Caco-2 (cell line): ENCODE data around the gene WHAMM. TPM values are rescaled to one million over a fixed set of nuclear protein-coding genes. Genes with fewer than 3 reads are reported as not detected.

Source experiments
- BruUV-seq: library from RNA; stranded (reverse); fragments of 400-500 nt; replicated peaks from 2 replicates; lab custom pipeline; 2021; lab: Mats Ljungman, UMichigan
- CTCF ChIA-PET: fragments of 300-600 bp; sonication (Branson Sonifier 250); formaldehyde crosslinking; loops from one replicate; lab custom pipeline; 2022; ENCODE audit warnings: antibody characterized with exemption; lab: Charles Lee
- POLR2A ChIA-PET: fragments of 300-600 bp; sonication (Branson Sonifier 250); formaldehyde crosslinking; loops from one replicate; lab custom pipeline; 2022; ENCODE audit warnings: antibody characterized with exemption; lab: Charles Lee
- DNase-seq, 2 experiments: peaks; one replicate each; pipeline versions ENCODE4 v3.0.0 to v3.0.0-alpha.2; 2020 to 2022
- H3K27me3 ChIP-seq: replicated peaks from 2 replicates; pipeline ENCODE4 v1.6.0; 2011; ENCODE audit warnings: low read length; ENCODE audit not compliant: control insufficient read depth, insufficient read depth
- H3K36me3 ChIP-seq: 2 replicates; pipeline ENCODE4 v1.5.1; 2011; ENCODE audit warnings: low read length; ENCODE audit not compliant: control insufficient read depth, insufficient read depth
- H3K4me1 ChIP-seq: fragments of 250-450 bp; sonication (Bioruptor Pico); 2 replicates; pipeline ENCODE4 v1.5.1; 2020; ENCODE audit warnings: mild to moderate bottlenecking
- H3K4me3 ChIP-seq: 2 replicates; pipeline ENCODE4 v1.5.1; 2011; ENCODE audit warnings: low read depth, mild to moderate bottlenecking, control low read depth, low read length
- H3K9me3 ChIP-seq: fragments of 250-450 bp; sonication (Bioruptor Pico); 2 replicates; pipeline ENCODE4 v1.5.1; 2020; ENCODE audit warnings: mild to moderate bottlenecking, moderate library complexity
- H3K27ac Mint-ChIP-seq: one replicate; pipeline ENCODE4 v1.8.0; 2022; ENCODE audit warnings: mixed read lengths; ENCODE audit not compliant: unreplicated experiment
- H3K27me3 Mint-ChIP-seq: one replicate; pipeline ENCODE4 v1.8.0; 2022; ENCODE audit warnings: mixed read lengths; ENCODE audit not compliant: insufficient read depth, unreplicated experiment
- H3K36me3 Mint-ChIP-seq: one replicate; pipeline ENCODE4 v1.8.0; 2022; ENCODE audit warnings: mild to moderate bottlenecking, mixed read lengths; ENCODE audit not compliant: insufficient read depth, unreplicated experiment
- H3K4me1 Mint-ChIP-seq: one replicate; pipeline ENCODE4 v1.8.0; 2022; ENCODE audit warnings: low read depth, mixed read lengths; ENCODE audit not compliant: unreplicated experiment
- H3K4me3 Mint-ChIP-seq: one replicate; pipeline ENCODE4 v1.8.0; 2022; ENCODE audit warnings: mild to moderate bottlenecking, moderate library complexity, mixed read lengths; ENCODE audit not compliant: unreplicated experiment
- H3K9me3 Mint-ChIP-seq: one replicate; pipeline ENCODE4 v1.8.0; 2022; ENCODE audit warnings: mixed read lengths; ENCODE audit not compliant: unreplicated experiment
- intact Hi-C: fragments of 100-400 bp; cut with micrococcal nuclease; formaldehyde crosslinking; loops from one replicate; pipeline ENCODE4 v1.10.0; 2022; ENCODE audit not compliant: unreplicated experiment
- total RNA-seq: library from RNA; stranded (reverse); gene quantifications from 2 replicates; pipeline ENCODE4 v1.2.3, GENCODE V29; 2022
- TF ChIP-seq, protein P1 (sequence below), 2 experiments: fragments of 200-600 bp in 1 of 2; IDR thresholded peaks; 1 replicate in 1 of 2; 2 replicates in 1 of 2; pipeline versions ENCODE4 v1.5.1 to v1.8.0; 2011 to 2022; ENCODE audit warnings: antibody characterized with exemption in 1 of 2, control low read depth in 1 of 2, inconsistent platforms in 1 of 2, low read depth in 1 of 2, low read length in 1 of 2, mild to moderate bottlenecking in 1 of 2, moderate library complexity in 1 of 2; ENCODE audit not compliant: insufficient read depth in 1 of 2, severe bottlenecking in 1 of 2, unreplicated experiment in 1 of 2

Gene WHAMM
- total RNA-seq, 1 experiment from 2014 or later, result 7.8 TPM

DNA sequence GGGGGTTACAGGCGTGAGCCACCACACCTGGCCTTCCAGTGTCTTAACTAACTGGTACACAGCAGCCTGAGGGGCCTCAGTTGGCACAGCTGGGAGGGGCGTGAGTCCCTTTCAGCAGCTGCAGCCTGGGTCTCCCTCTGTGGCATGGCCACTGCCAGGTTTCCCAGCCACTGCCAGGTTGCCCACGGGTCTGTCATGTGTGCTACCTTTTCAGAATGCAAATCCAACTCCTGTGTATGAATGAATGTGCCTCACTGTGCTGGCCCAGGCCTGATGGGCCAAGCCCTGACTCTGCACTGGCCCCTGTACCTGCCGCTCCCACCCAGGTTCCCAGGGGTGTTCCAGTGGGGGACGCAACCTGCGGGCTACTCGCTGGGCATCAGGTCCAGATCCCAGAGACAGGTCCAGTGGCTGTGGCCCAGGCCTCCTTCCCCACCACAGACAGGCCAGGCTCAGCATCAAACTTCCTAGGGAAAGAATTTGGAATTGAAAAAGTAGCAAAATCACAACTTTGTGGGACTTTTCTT, 26.0 kb downstream of the WHAMM start:
- CTCF ChIA-PET, result no interaction called here
- H3K36me3 Mint-ChIP-seq, result peaks cover 57% of the 10 kb centered on the region

GRCh38 chr15:82838096-82838735, 28.8 kb downstream of the WHAMM start:
- Histone ChIP-seq H3K27me3 (no peaks in the 10 kb centered on the region), H3K4me1 (no peaks in the 10 kb centered on the region), H3K4me3 (no peak overlapping the region), H3K36me3 (no peaks in the 10 kb centered on the region; the same call in 1 of the 2 replicates), H3K9me3 (no peaks in the 10 kb centered on the region; the same call in 1 of the 2 replicates)
- Mint-ChIP-seq H3K36me3 (peaks cover 34% of the 10 kb centered on the region), H3K4me1 (no peaks in the 10 kb centered on the region), H3K27me3 (no peaks in the 10 kb centered on the region), H3K9me3 (no peaks in the 10 kb centered on the region), H3K4me3 (no peak overlapping the region), H3K27ac (no peak overlapping the region)
- POLR2A ChIA-PET, result interaction anchor here (0.7 kb wide), 1 partner anchor 289 kb away, joined by 5 read pairs; no protein-coding TSS in a partner anchor
- intact Hi-C loops, result no loop called here
- CTCF ChIA-PET, result interaction anchor here (1.6 kb wide), 1 partner anchor 11 kb away, joined by 4 read pairs; no protein-coding TSS in a partner anchor
- DNase-seq, result no peak
- TF ChIP-seq, protein P1, sequence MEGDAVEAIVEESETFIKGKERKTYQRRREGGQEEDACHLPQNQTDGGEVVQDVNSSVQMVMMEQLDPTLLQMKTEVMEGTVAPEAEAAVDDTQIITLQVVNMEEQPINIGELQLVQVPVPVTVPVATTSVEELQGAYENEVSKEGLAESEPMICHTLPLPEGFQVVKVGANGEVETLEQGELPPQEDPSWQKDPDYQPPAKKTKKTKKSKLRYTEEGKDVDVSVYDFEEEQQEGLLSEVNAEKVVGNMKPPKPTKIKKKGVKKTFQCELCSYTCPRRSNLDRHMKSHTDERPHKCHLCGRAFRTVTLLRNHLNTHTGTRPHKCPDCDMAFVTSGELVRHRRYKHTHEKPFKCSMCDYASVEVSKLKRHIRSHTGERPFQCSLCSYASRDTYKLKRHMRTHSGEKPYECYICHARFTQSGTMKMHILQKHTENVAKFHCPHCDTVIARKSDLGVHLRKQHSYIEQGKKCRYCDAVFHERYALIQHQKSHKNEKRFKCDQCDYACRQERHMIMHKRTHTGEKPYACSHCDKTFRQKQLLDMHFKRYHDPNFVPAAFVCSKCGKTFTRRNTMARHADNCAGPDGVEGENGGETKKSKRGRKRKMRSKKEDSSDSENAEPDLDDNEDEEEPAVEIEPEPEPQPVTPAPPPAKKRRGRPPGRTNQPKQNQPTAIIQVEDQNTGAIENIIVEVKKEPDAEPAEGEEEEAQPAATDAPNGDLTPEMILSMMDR (IDR thresholded peaks at IDR 0.05; ENCODE audit: insufficient read depth in 1 of 2, low read depth in 1 of 2, low read length in 1 of 2, severe bottlenecking in 1 of 2, unreplicated experiment in 1 of 2), result no peak
- no TSS peak for BruUV-seq

More for the DNA sequence above, 26.0 kb downstream of the WHAMM start:
- Mint-ChIP-seq H3K27me3 (no peaks in the 10 kb centered on the region), H3K9me3 (no peaks in the 10 kb centered on the region), H3K27ac (no peak overlapping the region), H3K4me1 (no peaks in the 10 kb centered on the region), H3K4me3 (no peak overlapping the region)
- no peaks in the 10 kb centered on the region; the same call in 1 of the 2 replicates for H3K36me3 ChIP-seq
- H3K27me3 ChIP-seq, result no peaks in the 10 kb centered on the region
- no TSS peak for BruUV-seq
- H3K9me3 ChIP-seq, result no peaks in the 10 kb centered on the region
- TF ChIP-seq, protein P1 (IDR thresholded peaks at IDR 0.05; ENCODE audit: insufficient read depth in 1 of 2, low read depth in 1 of 2, low read length in 1 of 2, severe bottlenecking in 1 of 2, unreplicated experiment in 1 of 2), result no peak
- no peak for DNase-seq
- POLR2A ChIA-PET, result no interaction called here
- no peaks in the 10 kb centered on the region for H3K4me1 ChIP-seq
- H3K4me3 ChIP-seq, result no peak overlapping the region
- intact Hi-C loops, result no loop called here

- ChIA-PET CTCF (interaction anchor here (1.6 kb wide), 1 partner anchor 10 kb away, joined by 4 read pairs; no protein-coding TSS in a partner anchor), POLR2A (interaction anchor here (0.7 kb wide), 1 partner anchor 290 kb away, joined by 5 read pairs; no protein-coding TSS in a partner anchor)
- no peaks in the 10 kb centered on the region for H3K4me1 Mint-ChIP-seq
- H3K4me1 ChIP-seq, result no peaks in the 10 kb centered on the region
- no peaks in the 10 kb centered on the region for H3K27me3 ChIP-seq
- no peaks in the 10 kb centered on the region for H3K9me3 Mint-ChIP-seq
- DNase-seq, result no peak
- H3K27me3 Mint-ChIP-seq, result no peaks in the 10 kb centered on the region
- H3K4me3 ChIP-seq, result no peak overlapping the region
- no peak overlapping the region for H3K27ac Mint-ChIP-seq
- intact Hi-C loops, result no loop called here
- peaks cover 25% of the 10 kb centered on the region for H3K36me3 Mint-ChIP-seq
- TF ChIP-seq, protein P1 (IDR thresholded peaks at IDR 0.05; ENCODE audit: insufficient read depth in 1 of 2, low read depth in 1 of 2, low read length in 1 of 2, severe bottlenecking in 1 of 2, unreplicated experiment in 1 of 2), result no peak
- BruUV-seq, result no TSS peak
- no peaks in the 10 kb centered on the region; the same call in 1 of the 2 replicates for H3K36me3 ChIP-seq
- no peak overlapping the region for H3K4me3 Mint-ChIP-seq
- no peaks in the 10 kb centered on the region; the same call in 1 of the 2 replicates for H3K9me3 ChIP-seq
Observed at GRCh38 chr15:82839136-82839535, 29.7 kb downstream of the WHAMM start.
